Measurements from ENCODE around the gene DNAH2. TPM values are rescaled to one million over a fixed set of nuclear protein-coding genes. Genes with fewer than 3 reads are reported as not detected.

The DNAH2 gene
- total and polyA plus RNA-seq, 9 of the 15 experiments (the other 6 are each of a cell fraction or from before 2014, with no cell fraction given) = 0.03 TPM; not detected in 8

- in situ Hi-C loops (cut with MboI) = no loop called here
- no peaks in the 10 kb centered on the region for H3K36me3 ChIP-seq (ENCODE audit: control insufficient read depth, insufficient read depth, low read length)
- no peaks in the 10 kb centered on the region for H3K9me3 ChIP-seq (replicated peaks; ENCODE audit: control insufficient read depth, insufficient read depth, low read depth, low read length)
- no peak for FAIRE-seq
- H2AFZ ChIP-seq (ENCODE audit: low read depth, low read length) = no peak overlapping the region
- ChIA-PET CTCF (ENCODE audit: low intra/inter-chr PET ratio) (no interaction called here), POLR2A (no interaction called here)
- H3K9me1 ChIP-seq (ENCODE audit: control insufficient read depth, insufficient read depth, low read length) = no peaks in the 10 kb centered on the region
- H3K4me3 ChIP-seq = no peak overlapping the region
- H3K9ac ChIP-seq (ENCODE audit: insufficient read depth in 1 of 2, low read depth in 2 of 2, low read length in 2 of 2) = no peak overlapping the region
- intact Hi-C loops (cut with micrococcal nuclease) = no loop called here
- WGBS (ENCODE audit: insufficient coverage, low coverage, missing lambda C conversion rate) = 0% methylated on average over 2 of the region's 6 CpGs
- no peak for TF ChIP-seq CHD4 (IDR thresholded peaks at IDR 0.05; ENCODE audit: insufficient read depth, insufficient replicate concordance, low read depth, low read length, poor library complexity, severe bottlenecking)
- no peak for TF ChIP-seq HDAC6 (IDR thresholded peaks at IDR 0.05; ENCODE audit: low read depth, low read length)
- TF ChIP-seq E2F6 (IDR thresholded peaks at IDR 0.05; ENCODE audit: borderline replicate concordance in 1 of 2, extremely low read depth in 1 of 2, insufficient read depth in 1 of 2, insufficient read length in 1 of 2, low read depth in 1 of 2, low read length in 1 of 2, poor library complexity in 1 of 2, severe bottlenecking in 1 of 2) = no peak
- peaks cover 7 to 45% of the 10 kb centered on the region in 2 experiments for H3K27me3 ChIP-seq (ENCODE audit: control insufficient read depth in 2 of 2, insufficient read depth in 2 of 2, low read length in 2 of 2)
- no peak overlapping the region for H3K27ac ChIP-seq (ENCODE audit: extremely low read depth, low read depth, low read length)
- H3K4me2 ChIP-seq (ENCODE audit: insufficient read depth, low read length) = no peak overlapping the region
- DNase-seq (ENCODE audit: extremely low read depth in 1 of 4, low spot score in 3 of 4) = no peak
- no peaks in the 10 kb centered on the region for H4K20me1 ChIP-seq (replicated peaks; ENCODE audit: control insufficient read depth, insufficient read depth, low read length)
- no peaks in the 10 kb centered on the region; a peak in 1 of 5 replicates for H3K4me1 ChIP-seq (replicated peaks in 1 of 2; ENCODE audit: control insufficient read depth in 2 of 2, insufficient read depth in 2 of 2, low read length in 2 of 2)
- BruUV-seq (replicated peaks) = no TSS peak
- ATAC-seq = no peak
- H3K79me2 ChIP-seq (ENCODE audit: control insufficient read depth, insufficient read depth, low read length) = no peaks in the 10 kb centered on the region
Measured at GRCh38 chr17:7806587-7806986, 89.0 kb downstream of the DNAH2 start.

- H3K4me1 ChIP-seq (replicated peaks in 1 of 2; ENCODE audit: control insufficient read depth in 2 of 2, insufficient read depth in 2 of 2, low read length in 2 of 2) = no peaks in the 10 kb centered on the region; a peak in 1 of 5 replicates
- H2AFZ ChIP-seq (ENCODE audit: low read depth, low read length) = no peak overlapping the region
- peaks cover 5 to 39% of the 10 kb centered on the region in 2 experiments for H3K27me3 ChIP-seq (ENCODE audit: control insufficient read depth in 2 of 2, insufficient read depth in 2 of 2, low read length in 2 of 2)
- peak overlapping the region in 1 of 2 experiments; percentile 9; a peak in 1 of 4 replicates for H3K9ac ChIP-seq (ENCODE audit: insufficient read depth in 1 of 2, low read depth in 2 of 2, low read length in 2 of 2)
- CTCF ChIA-PET (ENCODE audit: low intra/inter-chr PET ratio) = no interaction called here
- BruUV-seq (replicated peaks) = no TSS peak
- no peaks in the 10 kb centered on the region for H3K36me3 ChIP-seq (ENCODE audit: control insufficient read depth, insufficient read depth, low read length)
- no peak overlapping the region for H3K27ac ChIP-seq (ENCODE audit: extremely low read depth, low read depth, low read length)
- no peaks in the 10 kb centered on the region for H3K9me3 ChIP-seq (replicated peaks; ENCODE audit: control insufficient read depth, insufficient read depth, low read depth, low read length)
- ATAC-seq = no peak
- no peaks in the 10 kb centered on the region for H3K79me2 ChIP-seq (ENCODE audit: control insufficient read depth, insufficient read depth, low read length)
- in situ Hi-C loops (cut with MboI) = no loop called here
- no peak for FAIRE-seq
- H4K20me1 ChIP-seq (replicated peaks; ENCODE audit: control insufficient read depth, insufficient read depth, low read length) = no peaks in the 10 kb centered on the region
- H3K9me1 ChIP-seq (ENCODE audit: control insufficient read depth, insufficient read depth, low read length) = no peaks in the 10 kb centered on the region
- no peak overlapping the region for H3K4me3 ChIP-seq
- intact Hi-C loops (cut with micrococcal nuclease) = no loop called here
- POLR2A ChIA-PET = interaction anchor here (1.1 kb wide), 1 partner anchor 12 kb away, joined by 3 read pairs; no protein-coding TSS in a partner anchor
- no peak overlapping the region for H3K4me2 ChIP-seq (ENCODE audit: insufficient read depth, low read length)
- 5% methylated on average over 5 of the region's 21 CpGs for WGBS (ENCODE audit: insufficient coverage, low coverage, missing lambda C conversion rate)
- DNase-seq (ENCODE audit: extremely low read depth in 1 of 4, low spot score in 3 of 4) = no peak
- TF ChIP-seq NCOR1 (IDR thresholded peaks at IDR 0.05) (no peak), SFPQ (IDR thresholded peaks at IDR 0.05; ENCODE audit: low read depth, low read length) (no peak), PREB (CRISPR knock-in tag; IDR thresholded peaks at IDR 0.05) (no peak), FOXP4 (CRISPR knock-in tag; IDR thresholded peaks at IDR 0.05; ENCODE audit: borderline replicate concordance) (no peak)
Measured at GRCh38 chr17:7807206-7807605, 89.7 kb downstream of the DNAH2 start.

All from K562 (cell line).